HCT116 (cell line): ENCODE data around the gene DACT1. TPM values are rescaled to one million over a fixed set of nuclear protein-coding genes. Genes with fewer than 3 reads are reported as not detected.

ENCODE experiments used
- ATAC-seq: fragments of 200-7000 bp; cut with Tn5 transposase; 2 replicates; pipeline ENCODE4 v1.9.1; 2020; ENCODE audit warnings: mild to moderate bottlenecking, moderate library complexity
- BruUV-seq: library from RNA; stranded (reverse); fragments of 400-500 nt; replicated peaks from 2 replicates; lab custom pipeline; 2021; lab: Mats Ljungman, UMichigan
- CTCF ChIA-PET: fragments of 300-600 bp; sonication (Branson Sonifier 250); formaldehyde crosslinking; loops from one replicate; lab custom pipeline; 2021; ENCODE audit warnings: antibody characterized with exemption; lab: Charles Lee
- POLR2A ChIA-PET: fragments of 300-600, 350-600 bp; sonication (Branson Sonifier 250); formaldehyde crosslinking; loops from one replicate; lab custom pipeline; 2021; ENCODE audit warnings: antibody characterized with exemption; lab: Charles Lee
- RAD21 ChIA-PET, 2 experiments: fragments of 300-600 bp; sonication (Branson Sonifier 250); formaldehyde crosslinking; loops; one replicate each; lab custom pipeline; 2023; ENCODE audit warnings: low total read pairs in 2 of 2; ENCODE audit not compliant: uncharacterized antibody in 2 of 2, unreplicated experiment in 2 of 2, low non-redundant PET in 1 of 2; lab: Charles Lee
- DNase-seq: peaks from one replicate; pipeline ENCODE4 v3.0.0-alpha.2; 2010; ENCODE audit warnings: low read depth, low spot score
- H2AFZ ChIP-seq: fragments of 200-600 bp; shearing (Covaris generic), sonication (generic); 2 replicates; pipeline ENCODE4 v1.6.1; 2017; ENCODE audit warnings: low read depth, mixed run types, mixed read lengths, antibody characterized with exemption, low read length; ENCODE audit not compliant: poor library complexity, severe bottlenecking
- H3K27ac ChIP-seq: 2 replicates; pipeline ENCODE4 v1.5.1; 2012; ENCODE audit warnings: low read depth, low read length
- H3K27me3 ChIP-seq: fragments of 200-600 bp; sonication (generic); 2 replicates; pipeline ENCODE4 v1.6.1; 2016; ENCODE audit warnings: mixed run types, low read length, mixed read lengths; ENCODE audit not compliant: insufficient read depth
- H3K36me3 ChIP-seq, 2 experiments: fragments of 200-500 bp in 1 of 2; fragments of 200-600 bp in 1 of 2; sonication (Bioruptor generic) in 1 of 2; sonication (generic) in 1 of 2; 2 replicates each; pipeline versions ENCODE4 v1.5.1 to v1.6.1; 2014 to 2016; ENCODE audit warnings: low read length in 2 of 2, inconsistent platforms in 1 of 2, mixed read lengths in 1 of 2, mixed run types in 1 of 2; ENCODE audit not compliant: insufficient read depth in 2 of 2, control insufficient read depth in 1 of 2
- H3K4me1 ChIP-seq, 2 experiments: fragments of 200-600 bp in 1 of 2; sonication (generic) in 1 of 2; 2 replicates each; pipeline versions ENCODE4 v1.5.1 to v1.6.1; 2012 to 2017; ENCODE audit warnings: low read length in 2 of 2, inconsistent platforms in 1 of 2, mild to moderate bottlenecking in 1 of 2, mixed read lengths in 1 of 2, mixed run types in 1 of 2, moderate library complexity in 1 of 2; ENCODE audit not compliant: insufficient read depth in 2 of 2, control insufficient read depth in 1 of 2
- H3K4me2 ChIP-seq: fragments of 200-600 bp; sonication (generic); 2 replicates; pipeline ENCODE4 v1.6.1; 2017; ENCODE audit warnings: mixed run types, low read length, mixed read lengths
- H3K4me3 ChIP-seq, 2 experiments: fragments of 200-600 bp in 1 of 2; sonication (generic) in 1 of 2; replicated peaks in 1 of 2; 2 replicates each; pipeline ENCODE4 v1.5.1; 2011 to 2016; ENCODE audit warnings: low read length in 2 of 2, control low read depth in 1 of 2, low read depth in 1 of 2, mild to moderate bottlenecking in 1 of 2, mixed read lengths in 1 of 2, mixed run types in 1 of 2
- H3K79me2 ChIP-seq: fragments of 200-600 bp; sonication (generic); 2 replicates; pipeline ENCODE4 v1.6.1; 2017; ENCODE audit warnings: mild to moderate bottlenecking, mixed run types, low read length, moderate library complexity, mixed read lengths; ENCODE audit not compliant: insufficient read depth
- H3K9ac ChIP-seq: fragments of 200-600 bp; sonication (generic); 2 replicates; pipeline ENCODE4 v1.6.1; 2016; ENCODE audit warnings: low read length, mixed read lengths
- H3K9me2 ChIP-seq: fragments of 200-600 bp; sonication (generic), shearing (Covaris generic); 2 replicates; pipeline ENCODE4 v1.6.1; 2017; ENCODE audit warnings: mixed run types, mild to moderate bottlenecking, moderate library complexity; ENCODE audit not compliant: insufficient read depth
- H3K9me3 ChIP-seq, 2 experiments: fragments of 200-500 bp in 1 of 2; fragments of 200-600 bp in 1 of 2; sonication (Bioruptor generic) in 1 of 2; sonication (generic) in 1 of 2; 2 replicates each; pipeline ENCODE4 v1.6.1; 2014 to 2017; ENCODE audit warnings: low read length in 2 of 2, mixed read lengths in 2 of 2, inconsistent platforms in 1 of 2, low read depth in 1 of 2, mild to moderate bottlenecking in 1 of 2, mixed run types in 1 of 2, moderate library complexity in 1 of 2; ENCODE audit not compliant: control insufficient read depth in 1 of 2, insufficient read depth in 1 of 2
- H4K20me1 ChIP-seq: fragments of 200-600 bp; sonication (generic), shearing (Covaris generic); 2 replicates; pipeline ENCODE4 v1.6.1; 2017; ENCODE audit warnings: mixed run types, mild to moderate bottlenecking, moderate library complexity; ENCODE audit not compliant: insufficient read depth
- CBX3 ChIP-seq: IDR thresholded peaks from 2 replicates; pipeline ENCODE4 v1.6.1; 2012; ENCODE audit warnings: low read depth
- CEBPB ChIP-seq: IDR thresholded peaks from 2 replicates; pipeline ENCODE4 v1.6.1; 2012; ENCODE audit warnings: low read depth
- EGR1 ChIP-seq: IDR thresholded peaks from 2 replicates; pipeline ENCODE4 v1.6.1; 2012; ENCODE audit warnings: low read depth
- EZH2phosphoT487 ChIP-seq: fragments of 200-600 bp; IDR thresholded peaks from 2 replicates; pipeline ENCODE4 v1.6.1; 2018; ENCODE audit warnings: antibody characterized with exemption, borderline replicate concordance
- FOSL1 ChIP-seq: IDR thresholded peaks from 2 replicates; pipeline ENCODE4 v1.6.1; 2012; ENCODE audit warnings: low read depth
- POLR2AphosphoS5 ChIP-seq: IDR thresholded peaks from 2 replicates; pipeline ENCODE4 v1.6.1; 2011; ENCODE audit warnings: mild to moderate bottlenecking, low read depth, low read length, moderate library complexity
- SIN3A ChIP-seq: IDR thresholded peaks from 2 replicates; pipeline ENCODE4 v1.6.1; 2012; ENCODE audit warnings: low read depth
- ZFX ChIP-seq: fragments of 450-650 bp; IDR thresholded peaks from 2 replicates; pipeline ENCODE4 v1.6.1; 2017
- ZNF274 ChIP-seq: fragments of 200-500 bp; sonication (Bioruptor generic); IDR thresholded peaks from 2 replicates; pipeline ENCODE4 v1.6.1; 2014; ENCODE audit warnings: mild to moderate bottlenecking, low read depth, low read length, inconsistent platforms
- intact Hi-C: fragments of 100-400 bp; cut with micrococcal nuclease; formaldehyde crosslinking; loops from 2 replicates; pipeline ENCODE4 v1.10.0; 2022
- total RNA-seq: library from RNA; stranded (reverse); gene quantifications from one replicate; pipeline ENCODE4 v1.2.1, GENCODE V29; 2021; ENCODE audit not compliant: unreplicated experiment
- TF ChIP-seq, protein P1 (sequence below): IDR thresholded peaks from 2 replicates; pipeline ENCODE4 v1.6.1; 2012
- TF ChIP-seq, protein P2 (sequence below): IDR thresholded peaks from 2 replicates; pipeline ENCODE4 v1.6.1; 2012

The DACT1 gene
- total RNA-seq, 1 experiment from 2014 or later, result 1.6 TPM

DNA sequence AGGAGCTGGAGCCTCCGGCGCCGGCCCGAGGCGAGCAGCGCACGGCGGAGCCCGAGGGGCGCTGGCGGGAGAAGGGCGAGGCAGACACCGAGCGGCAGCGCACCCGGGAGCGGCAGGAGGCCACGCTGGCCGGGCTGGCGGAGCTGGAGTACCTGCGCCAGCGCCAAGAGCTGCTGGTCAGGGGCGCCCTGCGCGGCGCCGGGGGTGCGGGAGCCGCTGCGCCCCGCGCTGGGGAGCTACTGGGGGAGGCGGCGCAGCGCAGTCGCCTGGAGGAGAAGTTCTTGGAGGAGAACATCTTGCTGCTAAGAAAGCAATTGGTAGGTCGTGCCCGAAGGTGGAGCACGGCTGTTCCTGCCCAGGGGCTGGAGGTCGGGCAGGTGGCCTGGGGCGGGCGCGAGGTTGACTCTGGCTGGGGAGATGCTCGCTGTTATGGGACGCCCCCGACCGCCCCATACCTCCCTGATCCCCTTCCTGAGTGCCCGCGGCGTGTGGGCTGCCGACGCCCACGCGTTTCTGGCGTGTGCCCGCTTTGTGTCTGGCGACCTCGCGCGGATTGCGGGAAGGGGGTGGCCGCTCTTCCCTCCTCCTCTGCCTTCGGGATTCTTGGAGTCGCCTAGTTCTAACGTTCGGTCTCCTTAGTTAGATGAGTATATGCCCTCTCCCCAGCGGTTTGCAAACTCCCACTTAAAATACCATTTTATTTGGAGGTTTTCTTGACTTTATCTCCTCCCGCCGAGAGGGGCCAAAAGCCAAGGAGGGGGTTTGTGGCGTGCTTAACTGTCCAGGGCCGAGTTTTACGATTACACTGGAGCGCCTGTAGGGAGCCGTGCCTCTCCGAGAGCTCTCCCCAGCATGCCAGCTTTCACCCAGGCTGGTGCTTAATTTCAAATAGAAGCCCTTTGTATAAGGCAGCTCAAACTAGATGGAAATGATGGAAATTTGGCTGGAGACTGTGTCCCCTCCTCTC lies 752 bp downstream of the DACT1 start:
- Histone ChIP-seq H3K79me2 (no peaks in the 10 kb centered on the region), H3K4me1 (peaks cover 7 to 43% of the 10 kb centered on the region in 2 experiments; a peak in 3 of 4 replicates), H3K9me3 (no peaks in the 10 kb centered on the region), H3K27me3 (peaks cover 3% of the 10 kb centered on the region; the same call in 1 of the 2 replicates), H3K9ac (peak overlapping the region; percentile 32), H2AFZ (peak overlapping the region; percentile 49), H3K4me3 (peak overlapping the region; percentile 50 to 61), H4K20me1 (no peaks in the 10 kb centered on the region), H3K27ac (peak overlapping the region; percentile 38; the same call in 1 of the 2 replicates), H3K9me2 (no peaks in the 10 kb centered on the region), H3K4me2 (peak overlapping the region; percentile 87), H3K36me3 (no peaks in the 10 kb centered on the region)
- no TSS peak for BruUV-seq
- POLR2A ChIA-PET, result interaction anchor here (0.5 kb wide), 1 partner anchor 1248 kb away, joined by 3 read pairs; the partner anchor contains the start of gene NAA30
- intact Hi-C loops, result no loop called here
- TF ChIP-seq EZH2phosphoT487 (no peak), ZNF274 (no peak), CEBPB (no peak), EGR1 (peak; percentile 82), SIN3A (no peak), POLR2AphosphoS5 (no peak), ZFX (no peak), FOSL1 (no peak), CBX3 (no peak)
- TF ChIP-seq, protein P1, sequence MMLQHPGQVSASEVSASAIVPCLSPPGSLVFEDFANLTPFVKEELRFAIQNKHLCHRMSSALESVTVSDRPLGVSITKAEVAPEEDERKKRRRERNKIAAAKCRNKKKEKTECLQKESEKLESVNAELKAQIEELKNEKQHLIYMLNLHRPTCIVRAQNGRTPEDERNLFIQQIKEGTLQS, result no peak
- TF ChIP-seq, protein P2, sequence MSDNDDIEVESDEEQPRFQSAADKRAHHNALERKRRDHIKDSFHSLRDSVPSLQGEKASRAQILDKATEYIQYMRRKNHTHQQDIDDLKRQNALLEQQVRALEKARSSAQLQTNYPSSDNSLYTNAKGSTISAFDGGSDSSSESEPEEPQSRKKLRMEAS, result peak; percentile 48
- CTCF ChIA-PET, result interaction anchor here (1.3 to 4.0 kb wide), 5 partner anchors 10 to 485 kb away, joined by 3 to 25 read pairs (median 4); no protein-coding TSS in a partner anchor
- RAD21 ChIA-PET, result interaction anchor here in 1 of 2 experiments (1.1 kb wide), 1 partner anchor 137 kb away, joined by 3 read pairs; no protein-coding TSS in a partner anchor
- ATAC-seq (peak; percentile 55), DNase-seq (no peak)
